Nephron progenitor cell (in vitro differentiated cells): ENCODE results near the gene SLC35D1.

ENCODE experiments used
- DNase-seq: peaks from one replicate; pipeline ENCODE4 v3.0.0; 2021
- H3K27ac Mint-ChIP-seq: 2 replicates; pipeline ENCODE4 v1.8.0; 2021; ENCODE audit warnings: mild to moderate bottlenecking, moderate library complexity, mixed read lengths
- H3K27me3 Mint-ChIP-seq: 2 replicates; pipeline ENCODE4 v1.8.0; 2021; ENCODE audit warnings: mild to moderate bottlenecking, low read depth, mixed read lengths; ENCODE audit not compliant: poor library complexity
- H3K36me3 Mint-ChIP-seq: 2 replicates; pipeline ENCODE4 v1.8.0; 2021; ENCODE audit warnings: low read depth, mixed read lengths
- H3K4me1 Mint-ChIP-seq: 2 replicates; pipeline ENCODE4 v1.8.0; 2021; ENCODE audit warnings: mixed read lengths
- H3K4me3 Mint-ChIP-seq: 2 replicates; pipeline ENCODE4 v1.8.0; 2021; ENCODE audit warnings: mild to moderate bottlenecking, moderate library complexity, mixed read lengths
- H3K9me3 Mint-ChIP-seq: 2 replicates; pipeline ENCODE4 v1.8.0; 2021; ENCODE audit warnings: mild to moderate bottlenecking, moderate library complexity, mixed read lengths
- TF ChIP-seq, protein P1 (sequence below): fragments of 200-600 bp; sonication (generic); IDR thresholded peaks from 2 replicates; pipeline ENCODE4 v1.5.0; 2021; ENCODE audit warnings: antibody characterized with exemption

SLC35D1 gene

DNA sequence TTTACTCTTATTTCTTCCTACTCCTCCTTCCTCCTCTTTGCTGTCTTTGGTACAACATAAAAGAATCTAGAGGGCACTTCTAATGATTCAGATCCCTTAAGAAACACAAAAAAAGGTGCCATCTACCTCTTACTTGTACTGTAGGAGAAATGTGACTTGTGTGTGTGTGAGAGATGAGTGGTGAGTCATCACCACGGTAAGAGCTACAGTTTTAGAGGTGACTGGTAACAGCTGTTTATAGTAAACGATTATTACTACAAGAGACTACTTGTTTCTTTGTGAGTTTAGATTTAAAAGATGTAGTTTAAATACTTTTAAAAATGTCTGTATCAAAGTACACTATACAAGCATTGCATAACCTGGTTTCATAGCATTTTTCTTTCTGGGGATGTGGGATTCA lies 40.4 kb downstream of the SLC35D1 start:
- Mint-ChIP-seq H3K4me1 (no peaks in the 10 kb centered on the region), H3K27me3 (no peaks in the 10 kb centered on the region), H3K27ac (no peak overlapping the region), H3K9me3 (peaks cover 3% of the 10 kb centered on the region), H3K36me3 (peaks cover 67% of the 10 kb centered on the region), H3K4me3 (no peak overlapping the region)
- TF ChIP-seq, protein P1, sequence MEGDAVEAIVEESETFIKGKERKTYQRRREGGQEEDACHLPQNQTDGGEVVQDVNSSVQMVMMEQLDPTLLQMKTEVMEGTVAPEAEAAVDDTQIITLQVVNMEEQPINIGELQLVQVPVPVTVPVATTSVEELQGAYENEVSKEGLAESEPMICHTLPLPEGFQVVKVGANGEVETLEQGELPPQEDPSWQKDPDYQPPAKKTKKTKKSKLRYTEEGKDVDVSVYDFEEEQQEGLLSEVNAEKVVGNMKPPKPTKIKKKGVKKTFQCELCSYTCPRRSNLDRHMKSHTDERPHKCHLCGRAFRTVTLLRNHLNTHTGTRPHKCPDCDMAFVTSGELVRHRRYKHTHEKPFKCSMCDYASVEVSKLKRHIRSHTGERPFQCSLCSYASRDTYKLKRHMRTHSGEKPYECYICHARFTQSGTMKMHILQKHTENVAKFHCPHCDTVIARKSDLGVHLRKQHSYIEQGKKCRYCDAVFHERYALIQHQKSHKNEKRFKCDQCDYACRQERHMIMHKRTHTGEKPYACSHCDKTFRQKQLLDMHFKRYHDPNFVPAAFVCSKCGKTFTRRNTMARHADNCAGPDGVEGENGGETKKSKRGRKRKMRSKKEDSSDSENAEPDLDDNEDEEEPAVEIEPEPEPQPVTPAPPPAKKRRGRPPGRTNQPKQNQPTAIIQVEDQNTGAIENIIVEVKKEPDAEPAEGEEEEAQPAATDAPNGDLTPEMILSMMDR: no peak
- DNase-seq: no peak

DNA sequence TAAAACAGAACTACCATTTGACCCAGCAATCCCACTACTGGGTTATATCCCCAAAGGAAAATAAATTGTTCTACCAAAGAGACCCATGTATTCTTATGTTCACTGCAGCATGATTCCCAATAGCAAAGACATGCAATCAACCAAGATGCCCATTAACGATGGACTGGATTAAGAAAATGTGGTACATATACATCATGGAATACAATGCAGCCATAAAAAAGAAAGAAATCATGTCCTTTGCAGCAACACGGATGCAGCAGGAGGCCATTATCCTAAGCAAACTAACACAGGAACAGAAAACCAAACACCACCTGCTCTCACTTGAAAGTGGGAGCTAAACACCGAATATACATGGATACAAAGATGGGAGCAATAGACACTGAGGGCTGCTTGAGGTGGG lies 44.2 kb downstream of the SLC35D1 start:
- H3K27ac Mint-ChIP-seq: no peak overlapping the region
- H3K27me3 Mint-ChIP-seq: no peaks in the 10 kb centered on the region
- H3K4me1 Mint-ChIP-seq: no peaks in the 10 kb centered on the region
- no peak overlapping the region for H3K4me3 Mint-ChIP-seq
- peaks cover 77% of the 10 kb centered on the region for H3K36me3 Mint-ChIP-seq
- TF ChIP-seq, protein P1: no peak
- DNase-seq: no peak
- peaks cover 3% of the 10 kb centered on the region for H3K9me3 Mint-ChIP-seq

DNA sequence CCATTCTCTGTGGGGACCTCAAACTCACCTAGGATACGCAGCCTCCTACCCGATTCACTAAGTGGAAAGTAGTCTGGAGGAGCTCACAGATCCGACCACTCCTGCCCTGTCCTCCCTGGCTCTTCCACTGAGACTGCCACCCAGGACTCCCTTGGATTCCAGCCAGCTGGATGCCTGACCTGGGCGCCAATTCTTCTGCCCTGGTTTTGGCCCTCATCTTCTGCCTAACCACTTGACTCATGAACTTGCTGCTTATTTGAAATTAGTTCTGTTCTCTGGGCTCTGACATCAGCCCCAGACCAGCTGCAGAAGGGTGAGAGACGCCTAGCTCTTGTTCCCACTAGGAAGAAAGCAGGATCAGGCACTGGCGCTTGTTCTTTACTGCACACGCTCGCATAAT lies 48.9 kb downstream of the SLC35D1 start:
- no peak for DNase-seq
- H3K27ac Mint-ChIP-seq: peak overlapping the region; percentile 5

DNA sequence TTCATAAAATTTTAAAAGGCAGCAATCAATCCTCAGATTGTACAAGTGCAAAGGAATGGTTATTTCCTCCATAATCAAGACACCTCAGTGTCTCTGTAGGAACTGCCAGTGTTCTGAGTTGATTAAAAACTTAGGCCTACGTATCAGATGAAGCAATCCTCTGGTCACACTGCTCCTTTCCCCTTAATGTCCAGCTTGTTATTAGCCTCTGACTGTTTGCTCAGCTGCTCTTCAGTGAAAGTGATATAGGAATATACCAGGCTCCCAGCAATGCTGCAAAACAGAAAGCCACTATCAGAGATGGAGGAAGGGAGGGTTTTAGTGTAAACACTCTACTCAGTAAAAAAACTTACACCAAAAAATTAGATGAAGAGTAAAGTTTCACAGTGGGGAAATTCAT lies 49.8 kb downstream of the SLC35D1 start:
- H3K27me3 Mint-ChIP-seq: no peaks in the 10 kb centered on the region
- peak overlapping the region; percentile 25 for H3K27ac Mint-ChIP-seq
- H3K36me3 Mint-ChIP-seq: peaks cover 48% of the 10 kb centered on the region
- no peaks in the 10 kb centered on the region for H3K9me3 Mint-ChIP-seq
- TF ChIP-seq, protein P1: no peak
- no peak overlapping the region for H3K4me3 Mint-ChIP-seq
- no peak for DNase-seq
- peaks cover 11% of the 10 kb centered on the region for H3K4me1 Mint-ChIP-seq

More for the DNA sequence above, 48.9 kb downstream of the SLC35D1 start:
- peaks cover 57% of the 10 kb centered on the region for H3K36me3 Mint-ChIP-seq
- H3K4me1 Mint-ChIP-seq: peaks cover 5% of the 10 kb centered on the region
- H3K27me3 Mint-ChIP-seq: no peaks in the 10 kb centered on the region
- peaks cover 3% of the 10 kb centered on the region for H3K9me3 Mint-ChIP-seq
- TF ChIP-seq, protein P1: no peak
- no peak overlapping the region for H3K4me3 Mint-ChIP-seq

DNA sequence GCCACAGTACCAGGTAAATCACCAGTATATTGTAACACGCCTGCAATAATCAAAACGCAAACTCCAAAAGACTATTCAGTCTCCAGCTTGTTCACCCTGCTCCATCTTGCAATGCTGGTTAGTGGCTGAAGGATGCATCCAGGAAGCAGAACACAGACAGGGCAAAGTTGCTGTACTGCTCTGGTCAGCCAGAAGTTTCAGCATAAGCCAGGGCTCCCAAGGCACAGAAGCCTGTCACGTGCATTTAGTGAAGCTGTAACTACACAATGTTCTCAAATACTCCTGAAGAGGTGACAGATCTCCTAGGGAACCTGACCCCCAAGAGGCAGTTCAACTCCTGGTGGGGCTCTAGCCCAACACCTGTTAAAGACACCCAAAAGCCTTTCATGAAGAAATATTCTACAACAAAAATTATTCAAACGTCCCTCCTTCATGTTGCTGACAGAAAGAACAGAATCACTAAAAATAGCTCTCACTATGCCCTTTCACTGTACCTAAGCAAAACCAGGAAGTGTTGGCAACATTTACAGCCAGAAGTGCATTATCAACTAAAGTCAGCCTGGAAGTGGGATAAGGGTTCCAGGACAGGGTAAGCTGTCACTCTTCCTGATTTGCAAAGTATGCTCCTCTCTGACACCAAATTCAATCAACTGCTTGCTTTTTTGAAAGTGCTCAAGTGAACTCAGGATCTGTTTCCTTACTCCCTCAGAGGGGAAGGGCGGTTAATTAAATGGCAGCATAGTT lies 52.1 kb downstream of the SLC35D1 start:
- Mint-ChIP-seq H3K9me3 (no peaks in the 10 kb centered on the region), H3K36me3 (peaks cover 34% of the 10 kb centered on the region), H3K4me3 (no peak overlapping the region), H3K4me1 (peaks cover 11% of the 10 kb centered on the region), H3K27ac (no peak overlapping the region), H3K27me3 (no peaks in the 10 kb centered on the region)
- TF ChIP-seq, protein P1: no peak
- DNase-seq: no peak
